HUES6 (cell line): ENCODE measurements around the gene BIK.
"Not testable (repeated sequence)": the region's sequence is repeated elsewhere in the genome, so short reads cannot be mapped to it uniquely, and the experiment has no call there.

ENCODE experiments used
- H3K27ac ChIP-seq: 2 replicates; pipeline ENCODE4 v1.7.0; 2013; ENCODE audit warnings: low read depth, mild to moderate bottlenecking, low read length, inconsistent platforms
- H3K27me3 ChIP-seq: 2 replicates; pipeline ENCODE4 v1.6.1; 2013; ENCODE audit warnings: low read length; ENCODE audit not compliant: control insufficient read depth, insufficient read depth
- H3K36me3 ChIP-seq: 2 replicates; pipeline ENCODE4 v1.6.1; 2013; ENCODE audit warnings: low read length; ENCODE audit not compliant: control insufficient read depth, insufficient read depth
- H3K4me1 ChIP-seq: 2 replicates; pipeline ENCODE4 v1.6.1; 2013; ENCODE audit warnings: low read length; ENCODE audit not compliant: control insufficient read depth, insufficient read depth
- H3K4me3 ChIP-seq: 2 replicates; pipeline ENCODE4 v1.5.1; 2013; ENCODE audit warnings: low read depth, low read length
- H3K9ac ChIP-seq: one replicate; pipeline ENCODE4 v1.6.1; 2013; ENCODE audit warnings: mild to moderate bottlenecking, low read length
- H3K9me3 ChIP-seq: 2 replicates; pipeline ENCODE4 v1.6.1; 2013; ENCODE audit warnings: low read depth, low read length; ENCODE audit not compliant: control insufficient read depth, insufficient read depth

Gene BIK

DNA sequence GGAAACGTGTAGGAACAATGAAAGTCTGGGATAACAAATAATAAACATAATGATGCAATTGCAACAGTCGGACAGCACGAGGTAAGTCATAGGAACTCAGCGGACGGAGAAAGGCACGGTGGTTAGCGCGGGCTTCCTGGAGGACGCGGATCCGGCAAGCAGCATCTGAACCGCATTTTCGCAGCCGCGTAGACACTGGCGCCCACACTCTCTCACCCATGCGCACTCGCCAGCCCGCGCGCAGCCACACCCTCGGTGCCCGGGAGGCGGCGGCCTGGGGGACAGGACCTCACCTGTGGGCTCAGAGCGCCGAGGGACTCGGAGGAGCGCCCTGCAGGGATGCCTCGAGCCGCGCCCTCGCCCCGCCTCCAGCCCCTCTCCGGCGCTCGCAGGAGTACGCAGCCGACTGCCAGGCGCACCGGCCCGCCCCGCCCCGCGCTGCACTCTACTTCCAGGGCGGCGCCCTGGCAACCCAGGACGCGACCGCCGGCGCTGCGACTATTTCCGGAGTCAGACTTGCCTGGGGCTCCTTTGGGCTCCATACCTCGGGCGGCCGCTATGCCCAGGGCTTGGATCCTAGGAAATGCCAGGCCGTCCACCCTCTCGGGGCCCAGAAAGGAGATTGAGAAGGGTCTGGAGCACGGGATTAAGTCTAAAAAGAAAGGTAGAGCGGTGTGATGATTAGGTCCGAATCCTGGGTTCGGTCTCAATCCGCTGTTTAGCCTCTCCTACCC, 21.4 kb upstream of the BIK start, which contains the start of gene TTLL1:
Gene TTLL1, minus strand, starts transcription at position 408 of the 734 bp plus-strand sequence. CDS start 13,805 bp downstream, outside the sequence.
- peak within 1 kb of the TSS; percentile 73 for H3K4me3 ChIP-seq
- no peak within 1 kb of the TSS for H3K27ac ChIP-seq
- no peaks in the 10 kb centered on the region for H3K27me3 ChIP-seq
- peak within 1 kb of the TSS; percentile 66 for H3K9ac ChIP-seq
- no peaks in the 10 kb centered on the region for H3K4me1 ChIP-seq
- no peaks in the 10 kb centered on the region for H3K9me3 ChIP-seq
- no peaks in the 10 kb centered on the region for H3K36me3 ChIP-seq

DNA sequence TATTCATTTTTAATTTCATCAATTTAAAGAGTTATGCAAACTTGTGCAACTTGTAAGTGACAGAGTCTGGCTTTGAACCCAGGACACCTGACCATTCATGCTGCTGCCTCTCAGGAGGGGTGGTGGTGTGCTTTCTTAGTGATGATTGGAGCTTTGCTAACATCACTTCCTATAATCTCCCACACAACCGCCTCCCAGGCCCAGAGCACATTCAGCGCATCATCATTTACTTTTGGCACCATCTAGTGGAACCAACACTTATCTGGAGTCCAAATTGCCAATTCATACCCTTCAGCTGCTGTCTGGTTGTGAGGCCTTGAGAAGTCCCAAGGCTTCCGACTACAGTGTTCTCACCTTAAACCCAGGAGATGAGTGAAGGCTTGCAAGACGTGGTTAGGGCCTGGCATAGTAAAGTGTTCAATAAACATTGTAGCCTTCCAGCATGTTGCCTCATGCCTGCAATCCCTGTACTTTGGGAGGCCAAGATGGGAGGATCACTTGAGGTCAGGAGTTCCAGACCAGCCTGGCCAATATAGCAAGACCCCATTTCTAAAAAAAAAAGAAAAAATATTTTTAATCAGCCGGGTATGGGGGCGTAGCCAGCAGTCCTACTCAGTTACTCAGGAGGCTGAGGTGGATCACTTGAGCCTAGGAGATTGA, 20.3 kb upstream of the BIK start:
- no peaks in the 10 kb centered on the region for H3K36me3 ChIP-seq
- no peak overlapping the region for H3K27ac ChIP-seq
- no peaks in the 10 kb centered on the region for H3K27me3 ChIP-seq
- 0 out of 2 replicates have a peak, but pooled peaks cover 2% of the 10 kb centered on the region for H3K4me1 ChIP-seq
- no peak overlapping the region for H3K4me3 ChIP-seq
- H3K9ac ChIP-seq, result no peak overlapping the region
- H3K9me3 ChIP-seq, result peaks cover 1% of the 10 kb centered on the region; the same call in 1 of the 2 replicates

DNA sequence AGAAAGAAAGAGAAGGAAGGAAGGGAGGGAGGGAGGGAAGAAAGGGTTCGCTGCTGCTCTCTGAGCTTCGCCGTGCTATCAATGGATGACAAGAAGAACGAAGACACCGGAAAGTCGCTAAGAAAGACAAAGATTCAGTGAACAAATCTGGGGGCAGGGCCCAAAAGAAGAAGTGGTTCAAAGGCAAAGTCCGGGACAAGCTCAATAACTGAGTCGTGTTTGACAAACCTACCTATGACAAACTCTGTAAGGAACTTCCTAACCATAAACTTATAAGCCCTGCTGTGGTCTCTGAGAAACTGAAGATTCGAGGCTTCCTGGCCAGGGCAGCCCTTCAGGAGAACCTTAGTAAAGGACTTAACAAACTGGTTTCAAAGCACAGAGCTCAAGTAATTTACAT, 18.5 kb upstream of the BIK start:
- Histone ChIP-seq H3K4me3 (no peak overlapping the region), H3K4me1 (0 out of 2 replicates have a peak, but pooled peaks cover 2% of the 10 kb centered on the region), H3K9me3 (peaks cover 14% of the 10 kb centered on the region), H3K27me3 (no peaks in the 10 kb centered on the region), H3K36me3 (no peaks in the 10 kb centered on the region), H3K9ac (no peak overlapping the region), H3K27ac (no peak overlapping the region)

DNA sequence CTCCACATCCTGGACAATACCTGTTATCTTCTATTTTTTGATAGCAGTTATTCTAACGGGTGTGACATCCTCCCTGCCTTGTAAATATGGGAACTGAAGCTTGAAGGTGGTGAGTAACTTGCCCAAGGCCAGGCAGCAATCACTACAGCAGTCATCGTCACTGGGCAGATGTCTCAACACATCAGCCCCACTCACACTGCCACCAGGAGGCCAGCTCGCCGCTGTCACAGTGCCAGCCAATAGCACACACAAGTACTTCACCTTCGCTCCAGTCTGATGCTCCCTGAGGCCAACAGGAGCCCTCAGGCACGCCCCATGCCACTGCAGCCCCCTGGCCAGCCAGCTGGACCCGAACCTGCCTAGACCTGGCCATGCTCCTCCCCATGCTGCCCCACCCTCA, 16.5 kb upstream of the BIK start:
- H3K36me3 ChIP-seq, result no peaks in the 10 kb centered on the region
- peaks cover 18% of the 10 kb centered on the region for H3K9me3 ChIP-seq
- H3K4me1 ChIP-seq, result 0 out of 2 replicates have a peak, but pooled peaks cover 2% of the 10 kb centered on the region
- no peak overlapping the region for H3K4me3 ChIP-seq
- no peak overlapping the region for H3K9ac ChIP-seq
- H3K27ac ChIP-seq, result no peak overlapping the region
- H3K27me3 ChIP-seq, result no peaks in the 10 kb centered on the region

DNA sequence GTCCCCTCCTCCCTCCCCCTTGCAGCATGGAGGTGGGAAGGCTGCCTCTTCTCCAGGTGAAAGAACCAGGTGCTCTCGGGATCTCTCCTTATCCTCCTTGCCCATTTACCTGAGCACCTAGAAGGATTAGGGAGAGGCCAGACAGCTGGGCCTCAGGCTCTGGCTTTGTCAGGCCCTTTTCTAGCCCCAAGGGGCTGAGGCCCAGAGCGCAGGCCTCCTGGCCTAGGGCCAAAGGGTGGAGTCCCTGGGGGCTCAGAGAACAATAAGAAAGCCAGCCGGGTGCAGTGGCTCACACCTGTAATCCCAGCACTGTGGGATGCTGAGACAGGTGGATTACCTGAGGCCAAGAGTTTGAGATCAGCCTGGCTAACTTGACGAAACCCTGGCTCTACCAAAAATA, 16.0 kb upstream of the BIK start:
- no peak overlapping the region for H3K9ac ChIP-seq
- no peak overlapping the region for H3K4me3 ChIP-seq
- no peaks in the 10 kb centered on the region for H3K27me3 ChIP-seq
- no peak overlapping the region for H3K27ac ChIP-seq
- peaks cover 18% of the 10 kb centered on the region for H3K9me3 ChIP-seq
- H3K36me3 ChIP-seq, result no peaks in the 10 kb centered on the region
- H3K4me1 ChIP-seq, result 0 out of 2 replicates have a peak, but pooled peaks cover 2% of the 10 kb centered on the region

DNA sequence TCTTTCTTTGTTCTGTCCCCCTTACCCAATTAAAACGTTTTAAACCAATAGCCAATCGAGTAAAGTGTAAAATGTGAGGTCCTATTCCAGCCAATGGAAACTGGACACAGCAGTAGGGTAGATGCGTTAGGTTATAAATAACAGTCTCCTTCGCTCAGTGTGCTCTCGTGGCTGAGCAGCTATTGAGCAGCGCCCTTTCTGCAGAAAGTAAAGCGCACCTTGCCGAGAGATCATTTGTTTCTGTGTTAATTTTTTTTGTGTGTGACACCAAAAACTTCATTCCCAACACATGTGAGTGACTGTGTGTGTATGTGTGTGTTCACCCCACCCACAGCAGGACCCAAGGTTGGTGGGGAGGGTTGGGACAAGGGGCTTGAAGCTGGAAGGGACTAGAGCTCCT, 14.1 kb upstream of the BIK start:
- no peak overlapping the region for H3K27ac ChIP-seq
- peaks cover 18% of the 10 kb centered on the region for H3K9me3 ChIP-seq
- H3K36me3 ChIP-seq, result no peaks in the 10 kb centered on the region
- H3K27me3 ChIP-seq, result no peaks in the 10 kb centered on the region
- no peak overlapping the region for H3K4me3 ChIP-seq
- 0 out of 2 replicates have a peak, but pooled peaks cover 2% of the 10 kb centered on the region for H3K4me1 ChIP-seq
- no peak overlapping the region for H3K9ac ChIP-seq

DNA sequence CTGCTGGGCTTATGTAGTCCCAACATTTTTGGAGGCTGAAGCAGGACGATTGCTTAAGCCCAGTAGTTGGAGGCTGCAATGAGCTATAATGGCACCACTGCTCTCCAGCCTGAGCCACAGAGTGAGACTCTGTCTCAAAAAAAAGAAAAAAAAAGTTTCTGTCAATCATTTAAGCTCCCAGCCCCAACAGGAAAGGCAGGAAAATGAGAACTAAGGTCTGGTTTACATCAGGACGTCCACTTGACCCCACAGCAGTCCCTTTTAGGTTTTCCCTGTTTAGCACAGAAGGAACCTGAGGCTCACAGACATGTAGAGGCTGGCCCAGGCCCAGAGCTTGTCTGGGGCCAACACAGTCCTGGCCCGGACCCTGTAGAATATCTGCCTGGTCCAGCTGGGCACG, 12.2 kb upstream of the BIK start:
- no peak overlapping the region for H3K27ac ChIP-seq
- H3K27me3 ChIP-seq, result no peaks in the 10 kb centered on the region
- no peak overlapping the region for H3K4me3 ChIP-seq
- H3K4me1 ChIP-seq, result 0 out of 2 replicates have a peak, but pooled peaks cover 2% of the 10 kb centered on the region
- H3K9me3 ChIP-seq, result peaks cover 18% of the 10 kb centered on the region
- no peaks in the 10 kb centered on the region for H3K36me3 ChIP-seq
- no peak overlapping the region for H3K9ac ChIP-seq

DNA sequence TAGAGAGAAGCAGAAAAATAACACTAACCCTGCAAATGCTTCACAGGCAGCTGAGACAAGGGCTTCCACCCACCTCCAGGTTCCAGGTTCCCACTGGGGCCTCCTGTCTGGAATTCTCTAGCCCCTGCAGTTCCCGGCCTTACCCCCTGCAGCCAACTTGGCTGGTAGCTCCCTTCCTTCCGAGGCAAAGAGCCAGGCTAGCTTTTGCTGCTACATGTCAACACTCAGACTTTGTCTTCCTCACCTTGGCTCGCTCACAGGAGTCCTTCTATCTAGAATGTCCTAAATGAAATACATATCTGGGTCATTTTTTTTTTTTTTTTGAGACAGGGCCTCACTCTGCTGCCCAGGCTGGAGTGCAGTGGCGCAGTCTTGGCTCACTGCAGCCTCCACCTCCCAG, 11.5 kb upstream of the BIK start:
- no peaks in the 10 kb centered on the region for H3K27me3 ChIP-seq
- peaks cover 9% of the 10 kb centered on the region for H3K4me1 ChIP-seq
- H3K9me3 ChIP-seq, result peaks cover 18% of the 10 kb centered on the region
- H3K27ac ChIP-seq, result no peak overlapping the region
- no peak overlapping the region for H3K9ac ChIP-seq
- no peak overlapping the region for H3K4me3 ChIP-seq
- H3K36me3 ChIP-seq, result no peaks in the 10 kb centered on the region

DNA sequence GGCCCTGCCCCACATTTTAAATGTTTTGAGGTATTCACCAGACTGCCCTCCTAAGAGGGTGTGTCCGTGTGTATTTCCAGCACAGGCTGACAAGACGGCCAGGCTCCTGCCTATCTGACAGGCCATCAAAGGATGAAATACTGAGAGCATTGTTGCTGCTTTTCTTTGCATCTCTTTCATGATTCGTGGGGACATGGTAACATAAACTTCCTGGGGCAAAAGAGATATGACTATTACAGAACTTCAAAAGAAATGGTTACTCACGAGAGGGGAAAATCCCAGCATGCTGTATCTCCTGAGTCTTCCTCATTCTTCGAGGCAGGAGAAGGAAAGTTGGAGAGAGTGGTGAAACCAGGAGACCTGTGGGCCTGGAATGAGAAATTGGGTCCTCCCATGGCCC, 10.3 kb upstream of the BIK start:
- Histone ChIP-seq H3K4me1 (peaks cover 10% of the 10 kb centered on the region), H3K4me3 (no peak overlapping the region), H3K27ac (no peak overlapping the region), H3K36me3 (no peaks in the 10 kb centered on the region), H3K9me3 (peaks cover 17% of the 10 kb centered on the region), H3K9ac (no peak overlapping the region), H3K27me3 (no peaks in the 10 kb centered on the region; the same call in 1 of the 2 replicates)

DNA sequence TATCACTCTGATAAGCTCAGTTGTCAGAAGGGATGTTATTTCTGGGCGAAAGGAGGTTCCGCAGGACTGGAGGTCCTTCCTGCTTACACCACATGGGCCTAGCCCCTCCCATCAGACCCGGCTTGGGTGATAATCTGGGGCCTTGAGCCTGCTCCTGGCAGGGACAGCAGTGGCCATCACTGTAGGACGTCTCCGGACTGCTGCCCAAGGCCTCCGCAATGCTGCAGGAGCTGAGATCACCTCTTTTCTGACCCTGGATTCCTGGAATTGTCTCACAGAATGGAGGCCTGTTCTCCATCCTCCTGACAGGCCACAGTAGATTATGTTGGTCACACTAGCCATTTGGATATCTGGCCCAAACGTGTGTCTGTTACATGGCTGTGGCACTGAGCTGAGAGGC, 9.2 kb upstream of the BIK start:
- no peak overlapping the region for H3K27ac ChIP-seq
- H3K4me1 ChIP-seq, result peaks cover 10% of the 10 kb centered on the region
- no peak overlapping the region for H3K9ac ChIP-seq
- no peak overlapping the region for H3K4me3 ChIP-seq
- no peaks in the 10 kb centered on the region for H3K36me3 ChIP-seq
- peaks cover 11% of the 10 kb centered on the region for H3K9me3 ChIP-seq
- no peaks in the 10 kb centered on the region; the same call in 1 of the 2 replicates for H3K27me3 ChIP-seq

DNA sequence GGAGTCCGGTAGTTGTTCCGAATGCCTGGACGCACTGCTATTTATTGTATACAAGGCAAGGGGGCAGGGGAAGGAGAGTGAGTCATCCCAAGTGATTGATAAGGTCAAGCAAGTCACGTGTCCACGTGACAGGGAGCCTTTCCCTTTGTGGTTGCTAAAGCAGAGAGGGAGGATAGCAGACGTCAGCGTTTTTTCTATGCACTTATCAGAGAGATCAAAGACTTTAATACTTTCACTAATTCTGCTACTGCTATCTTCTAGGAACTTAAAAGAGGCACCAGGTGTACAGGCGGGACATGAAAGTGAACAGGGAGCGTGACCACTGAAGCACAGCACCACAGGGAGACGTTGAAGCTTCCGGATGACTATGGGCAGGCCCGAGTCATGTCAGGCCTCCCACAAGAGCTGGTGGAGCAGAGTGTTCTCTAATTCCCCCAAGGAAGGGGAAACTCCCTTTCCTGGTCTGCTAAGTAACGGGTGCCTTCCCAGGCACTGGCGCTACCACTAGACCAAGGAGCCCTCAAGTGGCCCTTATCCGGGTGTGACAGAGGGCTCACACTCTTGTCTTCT, 6.4 kb upstream of the BIK start:
- not testable (repeated sequence) for H3K4me3 ChIP-seq, H3K9me3 ChIP-seq, H3K27ac ChIP-seq, H3K27me3 ChIP-seq, H3K9ac ChIP-seq, H3K36me3 ChIP-seq
- peaks cover 10% of the 10 kb centered on the region for H3K4me1 ChIP-seq
